Memory B cell (primary cell): ENCODE measurements around the gene ERBIN.

ENCODE experiments used
- ATAC-seq: fragments of 150-1000 bp; cut with Tn5 transposase; 2 replicates; pipeline ENCODE4 v1.10.0; 2021; ENCODE audit warnings: low read depth, mild to moderate bottlenecking, moderate library complexity
- DNase-seq, 2 donors: peaks; one replicate each; pipeline ENCODE4 v3.0.0; 2022; ENCODE audit warnings: low spot score in 2 of 2
- H3K27ac Mint-ChIP-seq: one replicate; pipeline ENCODE4 v1.8.0; 2022; ENCODE audit warnings: mild to moderate bottlenecking, moderate library complexity, mixed read lengths
- H3K27me3 Mint-ChIP-seq: one replicate; pipeline ENCODE4 v1.8.0; 2022; ENCODE audit warnings: mixed read lengths
- H3K36me3 Mint-ChIP-seq: one replicate; pipeline ENCODE4 v1.8.0; 2022; ENCODE audit warnings: mild to moderate bottlenecking, mixed read lengths
- H3K4me1 Mint-ChIP-seq: one replicate; pipeline ENCODE4 v1.8.0; 2022; ENCODE audit warnings: mixed read lengths
- H3K4me3 Mint-ChIP-seq: one replicate; pipeline ENCODE4 v1.8.0; 2022; ENCODE audit warnings: mild to moderate bottlenecking, moderate library complexity, mixed read lengths
- H3K9me3 Mint-ChIP-seq: one replicate; pipeline ENCODE4 v1.8.0; 2022; ENCODE audit warnings: mixed read lengths

ERBIN gene

GRCh38 chr5:66118304-66118703 lies 191.9 kb downstream of the ERBIN start:
- Mint-ChIP-seq H3K27ac (no peak overlapping the region), H3K27me3 (peaks cover 2% of the 10 kb centered on the region)
- ATAC-seq, result no peak

GRCh38 chr5:66122379-66123034 lies 196.1 kb downstream of the ERBIN start:
- H3K9me3 Mint-ChIP-seq, result no peaks in the 10 kb centered on the region
- no peaks in the 10 kb centered on the region for H3K36me3 Mint-ChIP-seq
- H3K4me3 Mint-ChIP-seq, result no peak overlapping the region
- peaks cover 2% of the 10 kb centered on the region for H3K27me3 Mint-ChIP-seq
- ATAC-seq, result no peak
- DNase-seq, result no peak
- no peaks in the 10 kb centered on the region for H3K4me1 Mint-ChIP-seq
- H3K27ac Mint-ChIP-seq, result no peak overlapping the region

More at GRCh38 chr5:66118304-66118703, 191.9 kb downstream of the ERBIN start:
- no peak for DNase-seq
- Mint-ChIP-seq H3K36me3 (no peaks in the 10 kb centered on the region), H3K4me1 (no peaks in the 10 kb centered on the region), H3K9me3 (peaks cover 1% of the 10 kb centered on the region), H3K4me3 (no peak overlapping the region)

GRCh38 chr5:66129144-66129543 lies 202.8 kb downstream of the ERBIN start:
- Mint-ChIP-seq H3K4me3 (no peak overlapping the region), H3K27me3 (no peaks in the 10 kb centered on the region), H3K36me3 (peaks cover 4% of the 10 kb centered on the region), H3K27ac (no peak overlapping the region), H3K4me1 (no peaks in the 10 kb centered on the region), H3K9me3 (peaks cover 4% of the 10 kb centered on the region)
- DNase-seq (no peak), ATAC-seq (no peak)

GRCh38 chr5:66130493-66130892 lies 204.1 kb downstream of the ERBIN start:
- no peak overlapping the region for H3K27ac Mint-ChIP-seq
- H3K4me3 Mint-ChIP-seq, result no peak overlapping the region
- no peak for ATAC-seq
- no peaks in the 10 kb centered on the region for H3K27me3 Mint-ChIP-seq
- peaks cover 4% of the 10 kb centered on the region for H3K36me3 Mint-ChIP-seq
- H3K4me1 Mint-ChIP-seq, result no peaks in the 10 kb centered on the region
- H3K9me3 Mint-ChIP-seq, result peaks cover 5% of the 10 kb centered on the region
- DNase-seq, result no peak
